GM10847 (cell line): ENCODE results near the gene PLCD3.

Source experiments
- POLR2A ChIP-seq: IDR thresholded peaks from 2 replicates; pipeline ENCODE4 v1.6.1; 2011; ENCODE audit not compliant: insufficient read length; ENCODE audit errors: extremely low read depth

Gene PLCD3

DNA sequence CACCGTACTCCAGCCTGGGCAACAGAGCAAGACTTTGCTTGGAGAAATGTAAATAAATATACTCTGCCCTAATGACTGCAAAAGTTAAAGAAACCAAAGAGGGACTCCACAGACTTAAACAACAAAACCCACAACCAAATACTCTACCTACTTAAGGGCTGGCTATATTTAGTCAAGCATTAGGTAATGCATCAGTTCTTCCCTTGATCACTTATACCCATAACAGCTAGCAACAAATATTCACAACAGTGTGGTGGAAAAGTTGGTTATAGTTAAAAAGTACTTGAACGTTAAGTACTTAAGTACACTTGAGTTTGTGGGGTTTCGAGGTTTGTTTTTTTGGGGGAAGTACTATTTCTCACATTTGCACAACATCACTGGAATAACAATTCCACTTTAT lies 23.9 kb upstream of the PLCD3 start:
- no peak for TF ChIP-seq POLR2A

- TF ChIP-seq POLR2A: no peak
These were observed 23.2 kb upstream of the PLCD3 start for GRCh38 chr17:45155483-45155882.

- no peak for TF ChIP-seq POLR2A
These were observed 22.7 kb upstream of the PLCD3 start for GRCh38 chr17:45155029-45155428.

DNA sequence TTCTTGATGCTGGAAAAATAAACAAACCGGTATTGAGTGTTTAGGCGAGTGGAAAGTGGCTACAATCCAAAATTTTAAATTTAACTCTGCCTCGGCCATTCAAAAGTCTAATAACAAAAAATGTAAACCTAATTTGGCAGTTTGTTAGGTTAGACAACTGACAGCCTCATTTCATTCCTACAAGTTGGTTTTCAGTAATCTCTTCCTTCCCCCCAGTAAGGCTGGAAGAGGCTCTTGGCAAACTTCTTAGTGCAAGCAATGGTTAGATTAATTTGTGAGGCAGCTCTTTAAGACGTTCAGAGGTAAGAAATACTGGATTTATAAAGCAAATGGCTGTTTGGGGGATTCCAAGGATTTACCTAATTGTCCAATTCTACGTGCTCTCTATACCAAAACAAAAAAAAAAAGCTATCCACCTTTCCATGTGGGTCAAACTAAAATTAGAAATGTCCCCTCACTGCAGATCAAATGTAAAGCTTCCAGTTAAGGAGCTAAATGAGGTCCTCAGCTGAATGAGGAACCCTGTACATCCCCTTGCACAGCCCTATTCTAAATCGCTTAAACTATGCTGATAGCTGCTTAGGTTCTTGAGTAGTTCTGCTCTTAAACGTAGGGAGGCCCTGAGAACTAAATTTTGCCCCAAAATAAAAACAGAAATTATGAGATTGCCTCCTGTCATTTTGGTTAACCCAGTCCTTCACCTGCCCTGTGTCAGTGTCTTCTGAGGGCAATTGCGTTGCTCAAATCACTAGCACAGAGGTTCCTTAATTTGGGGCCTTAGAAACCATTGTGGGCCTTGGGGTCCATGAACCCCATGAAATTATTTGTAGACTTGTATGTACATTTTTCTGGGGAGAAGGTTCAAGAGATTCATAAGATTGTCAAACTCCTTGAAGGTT lies 18.8 kb upstream of the PLCD3 start:
- TF ChIP-seq POLR2A: no peak

GRCh38 chr17:45149669-45150664 lies 17.7 kb upstream of the PLCD3 start:
- TF ChIP-seq POLR2A: no peak

- TF ChIP-seq POLR2A: peak; percentile 7
These were observed 16.8 kb upstream of the PLCD3 start for GRCh38 chr17:45149037-45149668.

DNA sequence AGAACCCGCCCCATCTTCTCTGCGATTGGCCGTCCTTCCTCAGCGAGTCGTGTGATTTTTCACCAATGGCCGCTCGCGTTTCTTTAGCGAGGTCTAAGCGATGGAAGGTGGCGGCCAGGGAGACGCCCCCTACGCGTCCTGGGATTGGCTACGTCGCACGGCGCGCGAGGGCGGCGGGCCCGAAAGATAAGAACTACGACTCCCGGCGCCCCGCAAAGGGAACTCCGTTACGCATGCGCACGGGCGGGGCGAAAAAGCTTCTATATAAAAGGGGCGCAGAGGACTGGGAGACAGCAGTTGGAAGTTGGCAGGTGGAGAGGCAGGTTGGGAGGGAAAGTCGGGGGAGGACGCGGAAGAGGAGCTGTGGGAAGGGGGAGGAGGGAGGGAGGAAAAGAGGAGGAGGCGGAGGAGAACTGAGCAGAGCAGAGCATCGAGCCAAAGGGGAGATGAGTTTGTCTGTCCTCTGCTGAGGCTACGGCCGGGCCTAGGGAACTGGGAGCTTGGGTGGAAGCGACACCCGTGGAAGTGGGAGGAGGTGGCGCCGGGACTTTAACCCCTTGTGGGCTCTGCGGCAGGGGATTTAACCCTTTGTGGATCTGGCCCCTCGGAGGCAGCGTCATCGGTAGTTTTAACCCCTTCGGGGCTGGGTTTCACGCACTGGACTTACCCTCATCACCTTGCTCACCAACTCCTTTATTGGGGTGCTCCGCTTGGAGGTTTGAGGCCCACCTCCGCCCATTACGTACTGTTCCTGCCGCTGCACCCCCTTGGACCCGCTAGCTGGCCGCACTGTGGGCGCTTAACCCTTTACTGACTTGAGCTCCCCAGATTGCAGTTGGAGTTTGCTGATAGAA lies 16.1 kb upstream of the PLCD3 start, which contains the start of gene HEXIM1:
Gene HEXIM1, plus strand, starts transcription at position 293 of the 854 bp plus-strand sequence. CDS start 716 bp downstream, outside the sequence.
- TF ChIP-seq POLR2A: peak; percentile 100

DNA sequence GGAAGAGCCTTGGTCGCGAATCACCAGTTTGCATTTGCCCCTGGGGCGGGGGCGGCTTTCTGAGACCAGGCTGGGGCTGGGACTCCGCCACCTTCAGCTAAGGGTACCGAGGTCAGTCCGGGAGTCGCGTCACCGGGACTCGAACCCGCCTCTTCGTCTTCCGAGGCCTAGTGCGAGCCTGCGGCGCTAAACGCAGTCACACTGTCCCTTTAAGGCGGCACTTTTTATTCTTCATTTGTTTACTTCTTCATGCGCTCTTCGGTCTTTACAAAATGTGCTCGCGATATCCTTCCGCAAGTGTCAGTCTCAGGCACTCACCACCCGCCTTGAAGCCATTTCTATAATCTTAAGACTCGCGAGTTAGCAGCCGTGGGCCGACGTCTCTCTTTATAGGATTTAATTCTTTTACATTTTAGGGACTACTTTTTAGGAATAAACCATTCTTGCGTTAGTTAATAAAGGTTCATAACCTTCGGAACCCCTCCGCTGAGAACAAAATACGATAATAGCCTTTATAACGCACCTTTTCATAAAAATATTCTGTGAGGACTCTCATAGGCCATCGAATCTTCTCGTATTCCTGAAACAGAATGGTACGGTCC lies 15.4 kb upstream of the PLCD3 start:
- TF ChIP-seq POLR2A: no peak

GRCh38 chr17:45146890-45147580 lies 14.7 kb upstream of the PLCD3 start:
- TF ChIP-seq POLR2A: peak; percentile 50

- no peak for TF ChIP-seq POLR2A
These were observed 14.2 kb upstream of the PLCD3 start for GRCh38 chr17:45146592-45146889.

DNA sequence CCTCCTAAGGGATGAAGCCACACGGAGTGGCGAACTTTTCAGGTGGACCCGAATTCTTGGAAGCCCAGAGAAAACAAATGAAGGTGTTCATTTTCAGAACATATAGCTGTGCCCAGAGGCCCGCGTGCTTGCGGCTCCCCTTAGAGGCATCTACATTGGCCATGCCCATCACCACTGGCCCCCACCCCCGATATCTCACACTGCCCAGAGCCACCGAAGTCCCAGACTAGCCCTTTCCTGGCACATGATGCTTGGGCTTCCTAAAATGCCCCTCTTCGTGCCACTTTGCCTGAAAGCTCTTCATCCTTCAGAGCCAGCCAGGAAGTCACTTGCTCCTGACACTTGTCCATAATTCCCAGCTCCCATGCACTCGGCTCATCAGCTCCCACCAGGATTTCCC lies 13.9 kb upstream of the PLCD3 start:
- TF ChIP-seq POLR2A: no peak

- no peak for TF ChIP-seq POLR2A
These were observed 12.7 kb upstream of the PLCD3 start for GRCh38 chr17:45145035-45145389.

- no peak for TF ChIP-seq POLR2A
These were observed 12.1 kb upstream of the PLCD3 start for GRCh38 chr17:45144199-45145034.
